Activated T-helper 2 cell treated with anti-CD3 and anti-CD28 coated beads, Interferon-gamma antibody, Interleukin-2, Interleukin-4, amounts not matched to agents 10 μg/mL and 5 μg/mL and 100 μg/mL, durations not matched to agents 14 hours and 24 hours and 36 hours (primary cell): ENCODE measurements around the gene SELENOT. TPM values are rescaled to one million over a fixed set of nuclear protein-coding genes. Genes with fewer than 3 reads are reported as not detected.
"Not testable (repeated sequence)": the region's sequence is repeated elsewhere in the genome, so short reads cannot be mapped to it uniquely, and the experiment has no call there.

Experiments
- DNase-seq: peaks from one replicate; pipeline ENCODE4 v3.0.0; 2021; ENCODE audit warnings: low spot score
- H3K27ac Mint-ChIP-seq: one replicate; pipeline ENCODE4 v1.8.0; 2021; ENCODE audit warnings: mixed read lengths
- H3K27me3 Mint-ChIP-seq: one replicate; pipeline ENCODE4 v1.8.0; 2021; ENCODE audit warnings: low read depth, mixed read lengths
- H3K36me3 Mint-ChIP-seq: one replicate; pipeline ENCODE4 v1.8.0; 2021; ENCODE audit warnings: low read depth, mixed read lengths
- H3K4me1 Mint-ChIP-seq: one replicate; pipeline ENCODE4 v1.8.0; 2021; ENCODE audit warnings: low read depth, mixed read lengths
- H3K4me3 Mint-ChIP-seq: one replicate; pipeline ENCODE4 v1.8.0; 2021; ENCODE audit warnings: low read depth, mild to moderate bottlenecking, moderate library complexity, mixed read lengths
- H3K9me3 Mint-ChIP-seq: one replicate; pipeline ENCODE4 v1.8.0; 2021; ENCODE audit warnings: mixed read lengths
- intact Hi-C: fragments of 100-400 bp; cut with micrococcal nuclease; formaldehyde crosslinking; loops from one replicate; pipeline ENCODE4 v1.15.1; 2023
- total RNA-seq: library from RNA; stranded (reverse); gene quantifications from 2 replicates; pipeline ENCODE4 v1.2.3, GENCODE V29; 2022

SELENOT gene
- total RNA-seq, 1 donor from 2014 or later: 121 TPM

- DNase-seq: no peak
- intact Hi-C loops: no loop called here
- H3K27ac Mint-ChIP-seq: no peak overlapping the region
- peaks cover 15% of the 10 kb centered on the region for H3K4me1 Mint-ChIP-seq
- H3K4me3 Mint-ChIP-seq: no peak overlapping the region
- H3K9me3 Mint-ChIP-seq: no peaks in the 10 kb centered on the region
- peaks cover 5% of the 10 kb centered on the region for H3K36me3 Mint-ChIP-seq
- H3K27me3 Mint-ChIP-seq: no peaks in the 10 kb centered on the region
Measured at GRCh38 chr3:150594150-150594549, 9.0 kb upstream of the SELENOT start.

GRCh38 chr3:150597646-150598045, 5.5 kb upstream of the SELENOT start:
- no peak overlapping the region for H3K4me3 Mint-ChIP-seq
- no peaks in the 10 kb centered on the region for H3K9me3 Mint-ChIP-seq
- H3K27ac Mint-ChIP-seq: no peak overlapping the region
- H3K27me3 Mint-ChIP-seq: no peaks in the 10 kb centered on the region
- no peak for DNase-seq
- H3K4me1 Mint-ChIP-seq: peaks cover 33% of the 10 kb centered on the region
- peaks cover 23% of the 10 kb centered on the region for H3K36me3 Mint-ChIP-seq
- intact Hi-C loops: no loop called here

GRCh38 chr3:150599611-150600297, 3.4 kb upstream of the SELENOT start:
- Mint-ChIP-seq H3K9me3 (no peaks in the 10 kb centered on the region), H3K27ac (no peak overlapping the region)

GRCh38 chr3:150600647-150601530, 2.2 kb upstream of the SELENOT start:
- not testable (repeated sequence) for H3K9me3 Mint-ChIP-seq, H3K27me3 Mint-ChIP-seq, DNase-seq
- intact Hi-C loops: loop anchor here (5.0 kb wide), 1 partner anchor 189 kb away; no protein-coding TSS in a partner anchor
- peaks cover 34% of the 10 kb centered on the region for H3K36me3 Mint-ChIP-seq
- peaks cover 36% of the 10 kb centered on the region for H3K4me1 Mint-ChIP-seq
- peak overlapping the region; percentile 44 for H3K27ac Mint-ChIP-seq
- peak overlapping the region; percentile 73 for H3K4me3 Mint-ChIP-seq

More at GRCh38 chr3:150599611-150600297, 3.4 kb upstream of the SELENOT start:
- Mint-ChIP-seq H3K4me3 (no peak overlapping the region), H3K4me1 (peaks cover 31% of the 10 kb centered on the region), H3K27me3 (no peaks in the 10 kb centered on the region), H3K36me3 (peaks cover 31% of the 10 kb centered on the region)
- intact Hi-C loops: loop anchor here (5.0 kb wide), 1 partner anchor 187 kb away; no protein-coding TSS in a partner anchor
- no peak for DNase-seq

- intact Hi-C loops: loop anchor here (1.0 to 5.0 kb wide), 7 partner anchors 10 to 190 kb away; partner anchors contain the start of genes EIF2A, ERICH6 and SERP1
- no peaks in the 10 kb centered on the region for H3K27me3 Mint-ChIP-seq
- no peaks in the 10 kb centered on the region for H3K9me3 Mint-ChIP-seq
- H3K27ac Mint-ChIP-seq: peak overlapping the region; percentile 97
- no peak for DNase-seq
- H3K4me3 Mint-ChIP-seq: peak overlapping the region; percentile 94
- H3K36me3 Mint-ChIP-seq: peaks cover 45% of the 10 kb centered on the region
- peaks cover 51% of the 10 kb centered on the region for H3K4me1 Mint-ChIP-seq
Measured at GRCh38 chr3:150602426-150603152, 532 bp upstream of the SELENOT start.

GRCh38 chr3:150603980-150604319, 829 bp downstream of the SELENOT start:
- H3K4me1 Mint-ChIP-seq: peaks cover 61% of the 10 kb centered on the region
- no peaks in the 10 kb centered on the region for H3K27me3 Mint-ChIP-seq
- H3K36me3 Mint-ChIP-seq: peaks cover 54% of the 10 kb centered on the region
- intact Hi-C loops: loop anchor here (1.0 to 5.0 kb wide), 7 partner anchors 8 to 192 kb away; partner anchors contain the start of genes EIF2A, ERICH6 and SERP1
- H3K4me3 Mint-ChIP-seq: peak overlapping the region; percentile 94
- peak overlapping the region; percentile 97 for H3K27ac Mint-ChIP-seq
- H3K9me3 Mint-ChIP-seq: no peaks in the 10 kb centered on the region
- DNase-seq: no peak

GRCh38 chr3:150605998-150606641, 3.0 kb downstream of the SELENOT start:
- Mint-ChIP-seq H3K4me1 (peaks cover 61% of the 10 kb centered on the region), H3K4me3 (peak overlapping the region; percentile 67), H3K27ac (peak overlapping the region; percentile 39), H3K27me3 (no peaks in the 10 kb centered on the region), H3K9me3 (no peaks in the 10 kb centered on the region), H3K36me3 (peaks cover 51% of the 10 kb centered on the region)
- no peak for DNase-seq
- intact Hi-C loops: no loop called here

- Mint-ChIP-seq H3K4me3 (peak overlapping the region; percentile 1), H3K27ac (no peak overlapping the region), H3K9me3 (no peaks in the 10 kb centered on the region), H3K4me1 (peaks cover 54% of the 10 kb centered on the region), H3K27me3 (no peaks in the 10 kb centered on the region), H3K36me3 (peaks cover 52% of the 10 kb centered on the region)
- no peak for DNase-seq
- intact Hi-C loops: no loop called here
Measured at GRCh38 chr3:150607267-150608065, 4.3 kb downstream of the SELENOT start.

- Mint-ChIP-seq H3K27me3 (no peaks in the 10 kb centered on the region), H3K36me3 (peaks cover 65% of the 10 kb centered on the region), H3K4me1 (peaks cover 74% of the 10 kb centered on the region), H3K27ac (peak overlapping the region; percentile 36), H3K9me3 (peaks cover 4% of the 10 kb centered on the region), H3K4me3 (peak overlapping the region; percentile 23)
- intact Hi-C loops: loop anchor here (5.0 kb wide), 1 partner anchor 172 kb away; no protein-coding TSS in a partner anchor
- no peak for DNase-seq
Measured at GRCh38 chr3:150609988-150610387, 6.9 kb downstream of the SELENOT start.

GRCh38 chr3:150610785-150611184, 7.7 kb downstream of the SELENOT start:
- Mint-ChIP-seq H3K4me3 (no peak overlapping the region), H3K36me3 (peaks cover 65% of the 10 kb centered on the region), H3K4me1 (peaks cover 71% of the 10 kb centered on the region), H3K27me3 (no peaks in the 10 kb centered on the region), H3K9me3 (peaks cover 4% of the 10 kb centered on the region), H3K27ac (no peak overlapping the region)
- no peak for DNase-seq
- intact Hi-C loops: loop anchor here (5.0 kb wide), 1 partner anchor 172 kb away; no protein-coding TSS in a partner anchor

GRCh38 chr3:150611666-150612065, 8.5 kb downstream of the SELENOT start:
- H3K9me3 Mint-ChIP-seq: peaks cover 4% of the 10 kb centered on the region
- intact Hi-C loops: loop anchor here (1.0 to 5.0 kb wide), 2 partner anchors 8 to 171 kb away; partner anchors contain the start of gene SELENOT
- no peaks in the 10 kb centered on the region for H3K27me3 Mint-ChIP-seq
- peaks cover 64% of the 10 kb centered on the region for H3K4me1 Mint-ChIP-seq
- H3K4me3 Mint-ChIP-seq: no peak overlapping the region
- peaks cover 60% of the 10 kb centered on the region for H3K36me3 Mint-ChIP-seq
- DNase-seq: no peak
- H3K27ac Mint-ChIP-seq: no peak overlapping the region
